Adrenal gland (tissue), 5 donors: ENCODE data around the gene KIR3DL1.
"Not testable (repeated sequence)": the region's sequence is repeated elsewhere in the genome, so short reads cannot be mapped to it uniquely, and the experiment has no call there.

Source experiments
- POLR2A ChIP-seq, 2 donors: fragments of 450-650 bp; IDR thresholded peaks; one replicate each; pipeline ENCODE4 v1.6.1; 2017; ENCODE audit warnings: antibody characterized with exemption in 2 of 2, mild to moderate bottlenecking in 2 of 2, moderate library complexity in 1 of 2
- TF ChIP-seq, protein P1 (sequence below), 6 experiments: fragments of 450-650 bp in 4 of 6; fragments of 200-600 bp in 2 of 6; sonication (generic) in 1 of 6; IDR thresholded peaks; 1 replicate in 5 of 6; 2 replicates in 1 of 6; pipeline versions ENCODE4 v1.5.1 to v1.8.0; 2016 to 2021; ENCODE audit warnings: antibody characterized with exemption in 6 of 6, mild to moderate bottlenecking in 2 of 6, moderate library complexity in 1 of 6
- donor health status: DM: no; HTN: no; CAD: no.

GRCh38 chr19:54775095-54775815, 41.0 kb upstream of the KIR3DL1 start:
- TF ChIP-seq, protein P1, sequence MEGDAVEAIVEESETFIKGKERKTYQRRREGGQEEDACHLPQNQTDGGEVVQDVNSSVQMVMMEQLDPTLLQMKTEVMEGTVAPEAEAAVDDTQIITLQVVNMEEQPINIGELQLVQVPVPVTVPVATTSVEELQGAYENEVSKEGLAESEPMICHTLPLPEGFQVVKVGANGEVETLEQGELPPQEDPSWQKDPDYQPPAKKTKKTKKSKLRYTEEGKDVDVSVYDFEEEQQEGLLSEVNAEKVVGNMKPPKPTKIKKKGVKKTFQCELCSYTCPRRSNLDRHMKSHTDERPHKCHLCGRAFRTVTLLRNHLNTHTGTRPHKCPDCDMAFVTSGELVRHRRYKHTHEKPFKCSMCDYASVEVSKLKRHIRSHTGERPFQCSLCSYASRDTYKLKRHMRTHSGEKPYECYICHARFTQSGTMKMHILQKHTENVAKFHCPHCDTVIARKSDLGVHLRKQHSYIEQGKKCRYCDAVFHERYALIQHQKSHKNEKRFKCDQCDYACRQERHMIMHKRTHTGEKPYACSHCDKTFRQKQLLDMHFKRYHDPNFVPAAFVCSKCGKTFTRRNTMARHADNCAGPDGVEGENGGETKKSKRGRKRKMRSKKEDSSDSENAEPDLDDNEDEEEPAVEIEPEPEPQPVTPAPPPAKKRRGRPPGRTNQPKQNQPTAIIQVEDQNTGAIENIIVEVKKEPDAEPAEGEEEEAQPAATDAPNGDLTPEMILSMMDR (IDR thresholded peaks at IDR 0.05) = not testable (repeated sequence)
- not testable (repeated sequence) for TF ChIP-seq POLR2A (IDR thresholded peaks at IDR 0.05)
